Spleen (tissue), 11 donors: ENCODE results near the gene CHMP4A. TPM values are rescaled to one million over a fixed set of nuclear protein-coding genes. Genes with fewer than 3 reads are reported as not detected.

Source experiments
- DNase-seq: peaks from one replicate; pipeline ENCODE4 v3.0.0-alpha.2; 2020
- H3K27ac ChIP-seq, 8 donors: fragments of 200-600 bp; sonication (generic) in 7 of 8; 1 replicate in 4 of 8; 2 replicates in 4 of 8; pipeline versions ENCODE4 v1.5.0 to v1.8.0; 2016 to 2021; ENCODE audit warnings: inconsistent platforms in 4 of 8, mild to moderate bottlenecking in 4 of 8, moderate library complexity in 1 of 8
- H3K27me3 ChIP-seq, 7 donors: fragments of 200-600 bp; sonication (generic) in 6 of 7; replicated peaks in 1 of 7; 1 replicate in 4 of 7; 2 replicates in 3 of 7; pipeline versions ENCODE4 v1.5.0 to v1.8.0; 2016 to 2021; ENCODE audit warnings: inconsistent platforms in 3 of 7, mild to moderate bottlenecking in 1 of 7
- H3K36me3 ChIP-seq, 6 donors: fragments of 200-600 bp; sonication (generic) in 5 of 6; 1 replicate in 4 of 6; 2 replicates in 2 of 6; pipeline versions ENCODE4 v1.5.0 to v1.8.0; 2016 to 2021; ENCODE audit warnings: inconsistent platforms in 2 of 6
- H3K4me1 ChIP-seq, 6 donors: fragments of 200-600 bp; sonication (generic) in 5 of 6; 1 replicate in 3 of 6; 2 replicates in 3 of 6; pipeline versions ENCODE4 v1.5.0 to v1.8.0; 2016 to 2021; ENCODE audit warnings: inconsistent platforms in 3 of 6
- H3K4me3 ChIP-seq, 8 donors: fragments of 200-600 bp; sonication (generic) in 7 of 8; 1 replicate in 4 of 8; 2 replicates in 4 of 8; pipeline versions ENCODE4 v1.5.0 to v1.8.0; 2016 to 2021; ENCODE audit warnings: inconsistent platforms in 4 of 8, mild to moderate bottlenecking in 4 of 8, moderate library complexity in 2 of 8
- H3K9me3 ChIP-seq, 8 donors: fragments of 200-600 bp; sonication (generic) in 7 of 8; 1 replicate in 4 of 8; 2 replicates in 4 of 8; pipeline versions ENCODE4 v1.5.0 to v1.8.0; 2016 to 2021; ENCODE audit warnings: inconsistent platforms in 4 of 8
- POLR2A ChIP-seq, 3 donors: fragments of 450-650 bp; IDR thresholded peaks; one replicate each; pipeline ENCODE4 v1.5.1; 2017; ENCODE audit warnings: antibody characterized with exemption in 3 of 3, mild to moderate bottlenecking in 1 of 3
- POLR2AphosphoS5 ChIP-seq, 3 donors: sonication (generic); formaldehyde crosslinking; IDR thresholded peaks; one replicate each; pipeline ENCODE4 v1.5.1; 2017; ENCODE audit warnings: antibody characterized with exemption in 3 of 3
- WGBS, 5 donors: extraction: QIAGEN DNeasy Blood & Tissue Kit in 3 of 5; methylation state at CpG; one replicate each; pipeline versions ENCODE4 v1.1.5 to v1.1.7; 2013 to 2018; 5-methylcytosine and 5-hydroxymethylcytosine counted together
- intact Hi-C: fragments of 100-400 bp; cut with DNase I; formaldehyde crosslinking; loops from one replicate; pipeline ENCODE4 v1.15.0; 2023; ENCODE audit warnings: low total_unique reads
- polyA plus RNA-seq, 3 donors: library from polyadenylated mRNA; stranded (reverse); fragments of 200-250 nt; gene quantifications; one replicate each; pipeline ENCODE4 v1.2.1, GENCODE V29; 2013
- total RNA-seq, 7 donors: library from RNA; depleted of rRNA in 3 of 7; stranded (reverse); fragments of >200 nt in 3 of 7; fragmentation: NEBNext Ultra II Directional in 4 of 7; extraction: Animal tissue kit (Norgen Biotek cat#: 25700) in 4 of 7; gene quantifications; one replicate each; pipeline versions ENCODE4 v1.1.0 to v1.2.1, GENCODE V29; 2016 to 2021
- TF ChIP-seq, protein P1 (sequence below), 11 experiments: fragments of 200-600 bp in 7 of 11; fragments of 450-650 bp in 4 of 11; sonication (generic) in 4 of 11; IDR thresholded peaks in 8 of 11; conservative IDR thresholded peaks in 3 of 11; 1 replicate in 7 of 11; 2 replicates in 4 of 11; pipeline versions ENCODE4 v1.4.0 to v1.8.0; 2016 to 2021; ENCODE audit warnings: antibody characterized with exemption in 11 of 11, inconsistent platforms in 4 of 11, mild to moderate bottlenecking in 1 of 11
- donor health status: healthy with polysubstance abuse.
- donor health status: DM: no; HTN: no; CAD: no; lungs with moderate emphysema.
- donor health status: DM: no; HTN: no; CAD: no.
- donor health status: Bipolar disorder and iron deficiency.
- donor health status: healthy.
- donor health status: DM: no; HTN: no; CAD: no.
- donor health status: DM: yes; HTN: yes; CAD: no.

Gene CHMP4A
- total and polyA plus RNA-seq, 10 donors = 53.3 to 149 (median 63.4) TPM

DNA sequence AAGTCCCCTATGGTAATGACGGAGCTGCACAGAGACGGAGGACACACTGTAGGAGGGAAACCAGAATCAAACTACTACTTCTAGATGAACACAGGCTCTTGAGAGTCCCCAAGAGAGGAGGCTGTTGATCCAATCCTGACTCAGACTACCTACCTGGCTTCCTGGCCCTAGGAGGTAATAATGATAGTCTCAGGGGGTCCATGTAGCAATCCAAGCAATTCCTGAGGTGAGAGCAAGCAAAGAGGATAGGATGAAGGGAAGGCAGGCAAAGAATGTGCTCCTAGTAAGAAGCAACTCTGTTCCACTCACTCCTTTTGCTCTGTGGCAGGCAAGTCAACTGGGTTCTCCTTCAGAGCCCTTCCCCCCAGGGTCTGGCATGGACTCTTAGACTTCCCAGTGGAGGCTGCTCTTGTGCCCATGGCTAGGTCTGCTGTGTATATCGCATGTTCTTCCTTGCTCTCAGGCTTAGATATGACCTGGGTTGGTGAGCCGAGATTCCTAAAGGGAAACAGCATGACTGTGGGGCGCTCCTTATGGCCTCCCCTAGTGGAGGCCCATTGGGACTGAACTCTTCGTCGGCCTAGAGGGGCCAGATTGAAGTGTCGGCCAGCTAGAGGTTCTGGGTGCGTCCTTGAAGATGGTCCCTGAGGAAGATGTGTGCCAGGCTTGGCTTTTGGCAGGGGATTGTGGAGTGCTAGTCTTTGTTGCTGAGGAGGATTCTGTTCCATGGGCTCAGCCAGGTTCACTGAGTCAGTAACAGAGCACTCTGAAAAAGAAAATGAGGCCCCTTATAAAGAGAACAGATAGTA, 27.0 kb upstream of the CHMP4A start:
- H3K36me3 ChIP-seq = peaks cover 3 to 64% (median 57%) of the 10 kb centered on the region in 6 donors
- peak overlapping the region in 1 of 8 donors; percentile 83 for H3K4me3 ChIP-seq
- peak; percentile 60 for DNase-seq
- H3K4me1 ChIP-seq = peaks cover 39 to 84% (median 53%) of the 10 kb centered on the region in 6 donors
- intact Hi-C loops = no loop called here
- H3K27ac ChIP-seq = peak overlapping the region in 4 of 8 donors; percentile 23 to 99 (median 98)
- H3K9me3 ChIP-seq = no peaks in the 10 kb centered on the region
- no peaks in the 10 kb centered on the region for H3K27me3 ChIP-seq
- WGBS, 5 donors = 92 to 96% (median 93%) methylated on average over 9 of the region's 9 CpGs
- no peak for TF ChIP-seq POLR2A (IDR thresholded peaks at IDR 0.05)
- TF ChIP-seq, protein P1, sequence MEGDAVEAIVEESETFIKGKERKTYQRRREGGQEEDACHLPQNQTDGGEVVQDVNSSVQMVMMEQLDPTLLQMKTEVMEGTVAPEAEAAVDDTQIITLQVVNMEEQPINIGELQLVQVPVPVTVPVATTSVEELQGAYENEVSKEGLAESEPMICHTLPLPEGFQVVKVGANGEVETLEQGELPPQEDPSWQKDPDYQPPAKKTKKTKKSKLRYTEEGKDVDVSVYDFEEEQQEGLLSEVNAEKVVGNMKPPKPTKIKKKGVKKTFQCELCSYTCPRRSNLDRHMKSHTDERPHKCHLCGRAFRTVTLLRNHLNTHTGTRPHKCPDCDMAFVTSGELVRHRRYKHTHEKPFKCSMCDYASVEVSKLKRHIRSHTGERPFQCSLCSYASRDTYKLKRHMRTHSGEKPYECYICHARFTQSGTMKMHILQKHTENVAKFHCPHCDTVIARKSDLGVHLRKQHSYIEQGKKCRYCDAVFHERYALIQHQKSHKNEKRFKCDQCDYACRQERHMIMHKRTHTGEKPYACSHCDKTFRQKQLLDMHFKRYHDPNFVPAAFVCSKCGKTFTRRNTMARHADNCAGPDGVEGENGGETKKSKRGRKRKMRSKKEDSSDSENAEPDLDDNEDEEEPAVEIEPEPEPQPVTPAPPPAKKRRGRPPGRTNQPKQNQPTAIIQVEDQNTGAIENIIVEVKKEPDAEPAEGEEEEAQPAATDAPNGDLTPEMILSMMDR (IDR thresholded peaks at IDR 0.05 in 8 of 11, conservative IDR thresholded peaks at IDR 0.05 in 3 of 11) = no peak
- TF ChIP-seq POLR2AphosphoS5 (IDR thresholded peaks at IDR 0.05) = no peak

DNA sequence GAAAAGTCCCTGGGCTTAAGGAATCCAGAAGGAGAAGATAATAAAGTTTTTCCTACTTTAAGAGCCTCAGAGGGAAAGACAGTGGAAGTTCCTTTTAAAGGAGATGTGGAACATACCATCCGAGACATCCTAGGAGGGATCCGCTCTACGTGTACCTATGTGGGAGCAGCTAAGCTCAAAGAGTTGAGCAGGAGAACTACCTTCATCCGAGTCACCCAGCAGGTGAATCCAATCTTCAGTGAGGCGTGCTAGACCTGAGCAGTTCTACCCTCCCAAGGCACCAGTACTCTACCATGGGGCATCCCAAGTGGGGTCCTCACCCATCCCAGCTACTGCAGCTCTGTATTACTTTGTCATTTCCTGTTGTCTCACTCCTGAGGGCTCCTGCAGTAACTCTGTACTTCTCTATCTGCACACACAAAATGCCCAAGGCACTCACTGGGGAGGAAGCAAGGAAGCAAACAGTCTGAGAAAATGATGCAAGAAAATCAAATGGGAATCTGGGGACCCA, 25.3 kb upstream of the CHMP4A start:
- Histone ChIP-seq H3K36me3 (peaks cover 3 to 81% (median 65%) of the 10 kb centered on the region in 6 donors), H3K9me3 (no peaks in the 10 kb centered on the region), H3K4me3 (no peak overlapping the region), H3K27ac (peak overlapping the region in 5 of 8 donors; percentile 23 to 99 (median 39)), H3K4me1 (peaks cover 44 to 92% (median 65%) of the 10 kb centered on the region in 6 donors), H3K27me3 (no peaks in the 10 kb centered on the region)
- intact Hi-C loops = no loop called here
- WGBS, 5 donors = 89 to 93% (median 91%) methylated on average over 5 of the region's 5 CpGs
- peak; percentile 47 for DNase-seq
- no peak for TF ChIP-seq POLR2A (IDR thresholded peaks at IDR 0.05)
- TF ChIP-seq, protein P1 (IDR thresholded peaks at IDR 0.05 in 8 of 11, conservative IDR thresholded peaks at IDR 0.05 in 3 of 11) = no peak
- TF ChIP-seq POLR2AphosphoS5 (IDR thresholded peaks at IDR 0.05) = no peak

DNA sequence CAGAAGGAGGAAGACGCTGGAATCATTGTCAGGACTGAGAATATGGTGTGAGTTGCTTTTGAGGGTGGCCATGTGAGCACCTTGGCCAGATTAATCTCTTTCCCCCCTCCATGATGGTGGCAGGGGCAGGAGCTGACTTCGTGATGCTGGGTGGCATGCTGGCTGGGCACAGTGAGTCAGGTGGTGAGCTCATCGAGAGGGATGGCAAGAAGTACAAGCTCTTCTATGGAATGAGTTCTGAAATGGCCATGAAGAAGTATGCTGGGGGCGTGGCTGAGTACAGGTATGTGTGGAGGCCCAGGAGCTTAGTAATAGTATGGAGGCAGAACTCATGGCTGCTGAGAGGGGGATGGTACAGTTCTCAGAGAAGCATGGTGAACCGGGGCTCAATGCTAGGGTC, 24.8 kb upstream of the CHMP4A start:
- peak; percentile 62 for DNase-seq
- Histone ChIP-seq H3K4me3 (no peak overlapping the region), H3K27me3 (no peaks in the 10 kb centered on the region), H3K4me1 (peaks cover 46 to 92% (median 65%) of the 10 kb centered on the region in 6 donors), H3K9me3 (no peaks in the 10 kb centered on the region), H3K27ac (peak overlapping the region in 3 of 8 donors; percentile 36 to 99 (median 99)), H3K36me3 (peaks cover 3 to 81% (median 65%) of the 10 kb centered on the region in 6 donors)
- 86 to 96% (median 91%) methylated on average over 5 of the region's 5 CpGs for WGBS, 5 donors
- intact Hi-C loops = no loop called here
- TF ChIP-seq POLR2AphosphoS5 (IDR thresholded peaks at IDR 0.05) = peak in 1 of 3 donors; percentile 4
- TF ChIP-seq, protein P1 (IDR thresholded peaks at IDR 0.05 in 8 of 11, conservative IDR thresholded peaks at IDR 0.05 in 3 of 11) = no peak

DNA sequence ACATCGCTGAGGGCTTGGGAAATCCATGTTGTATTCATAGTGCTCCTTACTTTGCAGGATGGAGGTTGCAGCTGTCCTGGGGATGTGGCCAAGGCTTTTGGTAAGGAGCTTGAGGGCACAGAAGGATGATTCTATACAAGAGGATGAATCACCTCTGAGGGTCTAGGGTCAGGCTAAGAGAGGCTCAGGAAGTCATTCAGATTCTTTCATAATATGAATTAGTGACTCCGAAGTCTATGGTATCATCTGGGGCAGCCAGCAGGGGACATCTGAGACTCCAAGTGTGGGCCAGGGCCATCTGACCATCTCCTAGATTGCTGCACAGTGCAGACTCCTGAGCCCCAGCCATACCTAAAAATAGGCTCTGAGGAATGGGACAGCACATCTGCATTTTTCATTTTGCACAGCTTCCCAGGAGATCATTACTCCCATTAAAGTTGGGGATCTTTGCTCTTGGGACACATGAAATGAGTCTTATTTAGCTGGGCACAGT, 24.2 kb upstream of the CHMP4A start:
- Histone ChIP-seq H3K36me3 (peaks cover 3 to 81% (median 65%) of the 10 kb centered on the region in 6 donors), H3K27me3 (no peaks in the 10 kb centered on the region), H3K4me3 (no peak overlapping the region), H3K27ac (peak overlapping the region in 1 of 8 donors; percentile 99), H3K9me3 (no peaks in the 10 kb centered on the region), H3K4me1 (peaks cover 47 to 95% (median 67%) of the 10 kb centered on the region in 6 donors)
- DNase-seq = no peak
- intact Hi-C loops = no loop called here
- 76 to 100% (median 91%) methylated on average over 2 of the region's 2 CpGs for WGBS, 5 donors
- TF ChIP-seq POLR2A (IDR thresholded peaks at IDR 0.05) (no peak), POLR2AphosphoS5 (IDR thresholded peaks at IDR 0.05) (no peak)
- TF ChIP-seq, protein P1 (IDR thresholded peaks at IDR 0.05 in 8 of 11, conservative IDR thresholded peaks at IDR 0.05 in 3 of 11) = no peak
